Fibroblast of pulmonary artery (primary cell): ENCODE results near the gene COX6A1.

Source experiments
- DNase-seq: peaks from one replicate; pipeline ENCODE4 v3.0.0-alpha.2; 2010; ENCODE audit warnings: low read depth
- H3K4me3 ChIP-seq: replicated peaks from 2 replicates; pipeline ENCODE4 v1.5.1; 2011; ENCODE audit warnings: low read depth, mild to moderate bottlenecking, control low read depth, low read length, moderate library complexity
- TF ChIP-seq, protein P1 (sequence below): IDR thresholded peaks from 2 replicates; pipeline ENCODE4 v1.5.1; 2011; ENCODE audit warnings: mild to moderate bottlenecking, control low read depth, low read length, inconsistent platforms; ENCODE audit errors: missing control alignments

The COX6A1 gene

DNA sequence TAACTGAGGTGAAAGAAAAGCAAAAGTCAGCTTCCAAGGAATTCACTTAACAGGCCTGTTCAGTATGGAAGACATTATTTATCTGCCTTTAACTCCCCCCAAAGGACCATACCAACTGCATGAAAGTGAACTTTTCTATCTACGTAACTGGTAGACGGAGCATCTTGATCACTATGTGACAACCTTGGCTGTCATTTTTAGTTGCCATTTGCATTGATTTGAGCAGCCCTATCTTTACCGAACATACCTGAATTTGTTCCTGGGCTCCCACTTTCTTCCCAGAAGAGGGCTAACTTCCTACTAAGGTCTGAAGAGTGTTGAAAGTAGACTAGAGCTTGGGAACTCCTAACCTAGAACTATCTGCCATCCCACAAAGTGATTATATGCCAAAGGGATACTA, 22.2 kb downstream of the COX6A1 start:
- no peak for DNase-seq
- no peak overlapping the region for H3K4me3 ChIP-seq
- TF ChIP-seq, protein P1, sequence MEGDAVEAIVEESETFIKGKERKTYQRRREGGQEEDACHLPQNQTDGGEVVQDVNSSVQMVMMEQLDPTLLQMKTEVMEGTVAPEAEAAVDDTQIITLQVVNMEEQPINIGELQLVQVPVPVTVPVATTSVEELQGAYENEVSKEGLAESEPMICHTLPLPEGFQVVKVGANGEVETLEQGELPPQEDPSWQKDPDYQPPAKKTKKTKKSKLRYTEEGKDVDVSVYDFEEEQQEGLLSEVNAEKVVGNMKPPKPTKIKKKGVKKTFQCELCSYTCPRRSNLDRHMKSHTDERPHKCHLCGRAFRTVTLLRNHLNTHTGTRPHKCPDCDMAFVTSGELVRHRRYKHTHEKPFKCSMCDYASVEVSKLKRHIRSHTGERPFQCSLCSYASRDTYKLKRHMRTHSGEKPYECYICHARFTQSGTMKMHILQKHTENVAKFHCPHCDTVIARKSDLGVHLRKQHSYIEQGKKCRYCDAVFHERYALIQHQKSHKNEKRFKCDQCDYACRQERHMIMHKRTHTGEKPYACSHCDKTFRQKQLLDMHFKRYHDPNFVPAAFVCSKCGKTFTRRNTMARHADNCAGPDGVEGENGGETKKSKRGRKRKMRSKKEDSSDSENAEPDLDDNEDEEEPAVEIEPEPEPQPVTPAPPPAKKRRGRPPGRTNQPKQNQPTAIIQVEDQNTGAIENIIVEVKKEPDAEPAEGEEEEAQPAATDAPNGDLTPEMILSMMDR, result no peak

DNA sequence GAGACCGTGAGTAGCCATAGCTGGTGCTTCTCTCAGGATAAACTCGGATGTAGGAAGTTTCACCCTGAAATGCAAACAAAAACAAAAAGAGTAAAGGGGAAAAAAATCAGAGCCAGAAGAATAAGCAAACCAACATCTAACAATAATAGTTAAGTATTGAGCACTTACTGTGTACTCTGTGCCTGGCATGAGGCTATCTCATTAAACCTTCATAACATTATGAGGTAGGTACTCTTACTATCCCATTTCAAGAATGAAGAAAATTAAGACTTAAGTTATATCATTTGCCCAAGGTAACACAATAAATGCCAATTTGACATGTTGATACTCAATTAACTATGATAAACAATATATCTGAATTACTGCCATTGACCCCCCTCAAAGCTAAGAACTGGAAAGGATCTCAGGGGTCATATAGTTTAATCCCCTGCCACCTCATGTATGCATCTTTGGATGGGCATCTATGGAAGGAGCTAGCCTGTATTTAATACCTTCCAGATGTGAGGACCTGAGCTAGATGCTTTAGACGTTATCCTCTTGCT, 24.3 kb downstream of the COX6A1 start:
- no peak for DNase-seq
- TF ChIP-seq, protein P1, result no peak
- H3K4me3 ChIP-seq, result no peak overlapping the region

DNA sequence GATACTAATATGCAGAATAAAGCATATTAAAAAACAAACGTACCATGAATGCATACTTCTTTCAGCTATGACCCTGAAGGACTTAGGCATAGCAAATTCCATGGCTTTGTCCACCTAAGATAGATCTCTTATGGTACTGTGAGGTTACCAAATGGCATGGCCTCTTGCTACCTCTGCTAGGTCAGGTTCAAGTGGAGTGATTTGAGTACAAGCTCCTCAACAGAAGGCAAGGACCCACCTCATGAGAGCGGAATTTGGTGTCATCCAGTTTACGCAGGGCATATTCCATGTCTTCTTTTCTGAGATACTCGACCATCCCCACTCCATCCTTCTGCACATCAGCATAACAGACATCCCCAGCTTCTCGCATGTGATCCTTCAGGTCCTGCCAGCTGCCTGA, 25.8 kb downstream of the COX6A1 start:
- TF ChIP-seq, protein P1, result no peak
- no peak overlapping the region for H3K4me3 ChIP-seq
- no peak for DNase-seq

DNA sequence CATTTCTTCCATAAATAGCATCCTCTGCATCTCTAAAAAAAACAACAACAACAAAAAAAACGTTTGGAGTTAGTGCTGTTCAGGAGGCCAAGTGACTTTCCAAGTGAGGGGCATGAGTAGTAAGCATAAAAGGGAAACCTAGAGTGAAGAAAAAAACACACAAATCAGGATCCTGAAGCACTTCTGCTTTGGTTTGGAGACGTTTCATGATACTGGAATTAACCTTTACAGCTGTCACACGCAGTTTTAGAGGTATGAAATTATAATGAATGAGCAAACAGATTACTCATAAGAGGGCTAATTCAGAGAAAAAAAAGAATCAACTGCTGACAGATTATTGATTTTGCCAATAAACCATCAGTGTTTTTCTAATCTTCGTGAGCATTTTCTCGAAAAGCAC, 27.8 kb downstream of the COX6A1 start:
- no peak overlapping the region for H3K4me3 ChIP-seq
- TF ChIP-seq, protein P1, result no peak
- DNase-seq, result no peak

DNA sequence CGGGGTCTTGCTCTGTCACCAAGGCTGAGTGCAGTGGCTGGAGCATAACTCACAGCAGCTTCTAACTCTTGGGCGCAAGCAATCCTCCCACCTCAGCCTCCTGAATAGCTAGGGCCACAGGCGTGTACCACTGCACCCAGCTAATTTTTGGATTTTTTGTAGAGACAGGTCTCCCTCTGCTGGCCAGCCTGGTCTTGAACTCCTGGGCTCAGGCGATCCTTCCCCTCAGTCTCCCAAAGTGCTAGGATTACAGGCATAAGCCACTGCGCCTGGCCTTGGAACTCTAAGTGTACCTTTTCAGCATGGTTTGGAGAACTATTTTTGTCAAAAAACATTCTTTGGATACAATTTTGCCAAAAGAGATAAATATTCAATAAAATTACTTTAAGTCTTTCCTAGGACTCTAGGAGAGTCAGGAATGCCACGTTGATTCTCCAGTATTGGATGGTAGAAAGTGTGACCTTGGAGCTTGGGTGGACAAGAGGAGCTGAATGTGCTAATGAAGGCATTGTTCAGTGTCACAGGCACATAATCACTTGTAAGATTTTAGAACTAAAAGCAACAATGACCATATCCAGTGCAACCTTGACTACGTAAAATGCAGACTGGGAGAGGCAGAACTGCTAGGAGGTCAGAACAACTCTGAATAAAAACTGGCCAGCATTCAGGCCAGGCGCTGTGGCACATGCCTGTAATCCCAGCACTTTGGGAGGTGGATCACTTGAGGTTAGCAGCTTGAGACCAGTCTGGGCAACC, 28.8 kb downstream of the COX6A1 start:
- H3K4me3 ChIP-seq, result no peak overlapping the region
- peak; percentile 57 for DNase-seq
- TF ChIP-seq, protein P1, result peak; percentile 64

DNA sequence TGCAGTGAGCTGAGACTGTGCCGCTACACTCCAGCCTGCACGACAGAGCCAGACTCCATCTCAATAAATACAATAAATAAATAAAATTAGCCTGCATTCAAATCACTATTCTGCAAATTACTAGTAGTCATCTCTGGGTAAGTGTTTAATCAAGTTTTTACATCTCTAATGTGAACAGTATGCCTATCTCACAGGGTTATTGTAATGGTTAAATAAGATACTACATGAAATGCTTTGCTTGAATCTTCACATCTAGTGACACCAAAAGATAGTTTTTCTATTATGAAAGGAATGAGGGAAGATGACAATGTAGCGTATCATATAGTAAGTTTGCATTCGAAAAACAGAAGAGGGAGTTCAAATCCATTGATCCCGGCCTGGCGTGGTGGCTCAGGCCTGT, 29.5 kb downstream of the COX6A1 start:
- DNase-seq, result no peak
- TF ChIP-seq, protein P1, result no peak
- H3K4me3 ChIP-seq, result peak overlapping the region; percentile 83
